ENCODE measurements around the gene HDLBP. TPM values are rescaled to one million over a fixed set of nuclear protein-coding genes. Genes with fewer than 3 reads are reported as not detected.

Gene HDLBP
- total RNA-seq, 2 experiments from 2014 or later, result 293 to 310 TPM

GRCh38 chr2:241261628-241262027 is 53.8 kb downstream of the HDLBP start:
- POLR2A ChIA-PET, result no interaction called here
- CTCF ChIA-PET, result interaction anchor here (0.9 kb wide), 1 partner anchor 32 kb away, joined by 3 read pairs; no protein-coding TSS in a partner anchor

- CTCF ChIA-PET, result interaction anchor here (0.9 kb wide), 1 partner anchor 33 kb away, joined by 3 read pairs; no protein-coding TSS in a partner anchor
- POLR2A ChIA-PET, result no interaction called here
Measured at GRCh38 chr2:241260911-241261310, 54.6 kb downstream of the HDLBP start.

- ChIA-PET CTCF (no interaction called here), POLR2A (no interaction called here)
Measured at GRCh38 chr2:241258505-241259280, 56.8 kb downstream of the HDLBP start.

DNA sequence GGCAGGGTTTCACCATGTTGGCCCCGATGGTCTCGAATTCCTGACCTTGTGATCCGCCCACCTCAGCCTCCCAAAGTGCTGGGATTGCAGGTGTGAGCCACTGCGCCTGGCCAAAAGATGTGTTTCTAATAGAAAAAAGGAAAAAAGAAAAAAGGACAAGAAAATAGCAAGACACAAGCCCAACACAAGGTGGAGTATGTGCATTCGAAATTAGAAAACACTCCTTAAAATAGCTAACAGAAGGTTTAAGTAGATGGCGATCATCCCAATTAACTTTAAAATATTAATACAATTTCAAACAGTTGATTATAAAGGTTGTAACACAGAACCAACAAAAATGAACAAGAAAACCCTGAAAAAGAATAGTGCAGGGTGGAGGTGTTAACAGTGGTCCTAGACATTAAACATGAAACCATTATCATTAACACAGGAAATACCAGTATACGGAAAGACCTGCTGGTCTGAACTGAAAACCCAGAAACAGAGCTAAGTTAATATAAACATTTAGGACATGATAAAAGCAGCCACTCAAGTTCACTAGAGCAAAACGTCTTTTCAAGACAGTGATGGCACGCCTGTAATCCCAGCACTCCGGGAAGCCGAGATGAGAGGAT is 57.9 kb downstream of the HDLBP start:
- ChIA-PET CTCF (interaction anchor here (0.7 to 1.1 kb wide), 2 partner anchors 180 to 406 kb away, joined by 3 read pairs; no protein-coding TSS in a partner anchor), POLR2A (interaction anchor here (0.6 kb wide), 1 partner anchor 108 kb away, joined by 3 read pairs; no protein-coding TSS in a partner anchor)

DNA sequence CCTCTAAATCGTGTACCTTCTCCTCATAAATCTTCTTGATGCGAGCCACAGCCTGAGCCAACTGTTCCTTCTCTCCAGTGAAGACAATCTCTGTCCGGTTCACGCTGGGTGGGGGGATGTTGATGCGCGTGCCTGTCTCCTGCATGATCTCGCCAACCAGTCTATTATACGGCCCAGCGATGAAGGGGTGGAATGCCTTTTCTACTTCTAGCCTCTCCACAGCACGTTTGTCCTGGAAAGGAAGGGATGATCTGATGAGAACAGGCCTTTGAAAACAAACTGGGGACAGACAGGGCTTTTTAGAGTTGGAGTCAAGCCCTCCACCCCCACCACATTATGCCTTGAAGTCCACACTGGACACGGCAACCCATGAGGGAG is 59.3 kb downstream of the HDLBP start:
- CTCF ChIA-PET, result interaction anchor here (1.1 kb wide), 1 partner anchor 405 kb away, joined by 3 read pairs; no protein-coding TSS in a partner anchor
- POLR2A ChIA-PET, result no interaction called here

DNA sequence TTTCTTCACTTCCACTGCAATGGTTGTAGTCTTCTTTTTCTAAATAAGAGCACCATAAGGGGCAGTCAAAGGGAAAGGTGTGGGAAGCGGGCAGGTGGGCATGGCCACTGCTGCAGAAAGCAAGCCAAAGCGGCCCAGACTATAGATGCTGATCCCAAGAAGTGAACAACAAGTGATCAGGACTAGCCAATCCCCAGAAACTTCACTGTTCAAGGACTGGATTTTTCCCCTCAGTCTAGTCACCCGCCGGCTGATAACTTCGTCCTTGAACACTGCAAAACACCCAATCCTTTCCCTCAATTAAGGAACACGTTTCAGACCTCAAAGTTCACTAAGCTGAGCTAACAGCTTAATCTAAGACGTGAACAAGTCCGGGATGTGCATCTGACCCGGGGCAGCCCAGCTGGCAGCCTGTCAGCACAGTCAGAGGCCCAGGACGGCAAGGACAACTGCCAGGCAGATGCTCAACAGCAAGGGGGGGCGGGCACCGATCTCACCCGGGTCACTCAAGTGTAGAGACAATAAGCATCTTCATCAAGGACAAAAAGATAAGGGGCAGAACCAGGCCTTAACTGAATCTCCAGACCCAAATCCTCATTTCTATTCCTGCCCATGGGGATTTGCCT is 59.8 kb downstream of the HDLBP start:
- ChIA-PET POLR2A (no interaction called here), CTCF (no interaction called here)

DNA sequence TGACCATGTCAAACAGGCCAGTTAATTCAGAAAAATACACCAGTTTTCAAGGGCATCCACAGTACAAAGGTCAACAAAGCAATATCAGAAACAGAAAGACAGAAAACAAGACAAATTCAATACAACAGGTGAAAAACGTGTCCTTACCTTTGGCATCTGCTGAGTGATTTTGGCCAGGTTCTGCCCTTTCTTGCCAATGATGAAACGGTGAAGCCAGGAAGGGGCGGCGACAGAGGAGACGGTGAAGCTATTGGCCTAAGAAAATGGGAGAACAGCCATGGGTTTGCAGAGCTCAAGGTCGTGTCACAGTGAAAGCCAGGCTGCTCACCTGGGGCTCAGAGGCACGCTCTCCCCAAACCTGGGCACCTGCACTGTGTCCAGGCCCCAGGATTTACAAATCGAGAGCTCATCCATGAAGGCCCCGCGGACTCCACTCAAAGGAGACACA is 60.5 kb downstream of the HDLBP start:
- ChIA-PET CTCF (no interaction called here), POLR2A (no interaction called here)

DNA sequence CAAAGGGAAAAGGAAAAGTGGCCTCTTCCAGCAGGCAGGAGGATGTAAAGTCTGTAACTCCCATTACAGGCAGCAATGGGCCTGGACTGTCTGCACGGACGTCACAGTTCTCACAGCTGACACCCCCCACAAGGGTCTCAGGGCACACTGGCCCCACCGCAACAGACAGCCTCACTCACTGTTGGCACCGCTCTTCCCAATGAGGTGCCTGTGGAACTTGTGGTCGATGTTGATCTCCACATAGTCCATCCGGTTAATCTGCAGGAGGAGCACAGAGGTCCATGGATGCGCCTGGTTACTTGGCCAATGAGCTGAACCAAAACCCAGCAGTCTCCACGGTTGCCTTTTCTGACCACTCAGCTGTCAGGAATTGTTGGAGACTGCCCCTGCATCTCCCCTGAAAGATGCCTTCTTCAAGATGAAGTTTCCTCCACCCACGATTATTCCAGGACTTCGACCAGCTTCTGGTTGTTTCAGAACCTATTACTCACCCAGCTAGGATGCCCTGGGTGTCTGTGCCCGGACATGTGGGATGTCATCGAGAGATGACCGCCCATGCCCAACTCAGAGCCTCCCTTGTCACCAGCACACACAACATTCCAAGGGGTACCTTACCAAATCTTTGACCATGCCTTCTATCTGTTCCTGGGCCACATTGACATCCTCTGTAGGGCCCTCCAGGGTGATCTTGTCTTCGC is 62.5 kb downstream of the HDLBP start:
- ChIA-PET POLR2A (no interaction called here), CTCF (no interaction called here)

GRCh38 chr2:241249654-241250053 is 65.8 kb downstream of the HDLBP start:
- POLR2A ChIA-PET, result no interaction called here

GRCh38 chr2:241248897-241249296 is 66.6 kb downstream of the HDLBP start:
- POLR2A ChIA-PET, result no interaction called here
- CTCF ChIA-PET, result no interaction called here

More at GRCh38 chr2:241249654-241250053, 65.8 kb downstream of the HDLBP start:
- CTCF ChIA-PET, result no interaction called here

- ChIA-PET POLR2A (interaction anchor here (0.5 kb wide), 1 partner anchor 158 kb away, joined by 4 read pairs; no protein-coding TSS in a partner anchor), CTCF (no interaction called here)
Measured at GRCh38 chr2:241248289-241248688, 67.2 kb downstream of the HDLBP start.

DNA sequence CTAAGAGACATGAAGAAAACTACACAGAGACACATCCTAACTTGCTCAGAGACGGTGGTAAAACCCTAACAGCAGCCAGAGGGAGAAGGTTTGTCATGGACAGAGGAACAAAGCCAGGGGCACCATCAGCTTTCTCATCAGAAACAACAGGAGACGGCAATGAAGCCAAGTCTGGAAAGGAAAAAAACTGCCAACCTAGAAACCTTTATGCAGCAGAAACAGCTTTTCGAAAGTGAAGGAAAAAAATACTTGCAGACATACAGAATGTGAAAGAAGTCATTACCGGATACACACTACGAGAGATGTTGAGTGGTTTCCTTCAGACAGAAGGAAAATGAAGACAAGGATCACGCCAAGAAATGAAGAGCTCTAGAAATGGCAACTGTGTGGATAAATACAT is 71.1 kb downstream of the HDLBP start:
- ChIA-PET POLR2A (no interaction called here), CTCF (no interaction called here)

GRCh38 chr2:241242306-241242705 is 73.2 kb downstream of the HDLBP start:
- ChIA-PET CTCF (interaction anchor here (0.7 kb wide), 1 partner anchor 164 kb away, joined by 3 read pairs; no protein-coding TSS in a partner anchor), POLR2A (no interaction called here)

DNA sequence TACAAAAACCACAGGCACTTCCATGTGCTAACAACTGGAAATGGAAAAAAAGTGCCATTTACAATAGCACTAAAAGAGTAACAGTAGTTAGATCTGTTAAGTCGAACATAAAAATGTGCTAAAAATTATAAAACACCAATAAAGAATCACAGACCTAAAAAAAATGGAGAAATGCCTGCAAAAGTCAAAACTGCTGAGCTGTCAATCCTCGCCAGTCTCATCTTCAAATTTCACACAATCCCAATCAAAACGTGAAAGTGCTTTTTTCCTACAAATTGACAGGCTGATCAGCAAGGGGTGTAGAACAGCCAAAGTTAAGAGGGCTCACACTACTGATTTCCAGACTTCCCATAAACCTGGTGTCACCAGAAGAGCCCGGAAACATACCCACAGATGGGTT is 73.8 kb downstream of the HDLBP start:
- ChIA-PET POLR2A (interaction anchor here (0.6 kb wide), 1 partner anchor 13 kb away, joined by 10 read pairs; no protein-coding TSS in a partner anchor), CTCF (no interaction called here)

GRCh38 chr2:241240320-241241004 is 75.0 kb downstream of the HDLBP start:
- POLR2A ChIA-PET, result no interaction called here
- CTCF ChIA-PET, result no interaction called here

DNA sequence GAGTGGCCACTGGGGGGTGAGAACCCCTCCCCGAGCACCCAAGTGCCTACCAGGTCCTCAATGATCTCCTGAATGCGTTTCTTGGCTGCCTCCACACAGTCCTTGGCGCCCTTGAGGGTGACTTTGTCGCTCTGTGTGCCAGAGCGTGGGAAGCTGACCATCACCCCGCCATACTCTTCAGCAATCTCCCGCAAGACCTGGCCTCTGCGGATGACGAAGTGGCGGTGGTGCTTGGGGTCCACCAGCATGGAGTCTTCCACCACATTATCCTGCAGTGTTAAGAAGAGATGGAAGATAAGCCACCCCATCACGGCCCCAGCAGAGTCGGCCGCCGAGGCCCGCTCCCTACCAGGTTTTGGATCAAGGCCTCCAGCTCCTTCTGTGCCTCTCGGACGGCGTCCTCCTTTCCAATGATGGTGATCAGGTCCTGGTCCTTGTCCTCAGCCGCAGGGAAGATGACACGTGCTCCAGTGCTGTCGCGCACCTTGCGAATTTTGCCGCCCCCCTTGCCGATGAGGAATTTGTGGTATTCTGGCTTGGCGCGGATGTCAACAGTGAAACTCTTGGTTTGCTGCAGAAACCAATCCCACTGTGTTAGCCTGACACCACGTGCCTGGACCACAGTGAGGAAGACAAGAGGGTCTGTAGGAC is 75.8 kb downstream of the HDLBP start:
- CTCF ChIA-PET, result interaction anchor here (0.8 kb wide), 1 partner anchor 162 kb away, joined by 3 read pairs; no protein-coding TSS in a partner anchor
- POLR2A ChIA-PET, result no interaction called here

GRCh38 chr2:241238693-241239198 is 76.7 kb downstream of the HDLBP start:
- ChIA-PET POLR2A (no interaction called here), CTCF (no interaction called here)

DNA sequence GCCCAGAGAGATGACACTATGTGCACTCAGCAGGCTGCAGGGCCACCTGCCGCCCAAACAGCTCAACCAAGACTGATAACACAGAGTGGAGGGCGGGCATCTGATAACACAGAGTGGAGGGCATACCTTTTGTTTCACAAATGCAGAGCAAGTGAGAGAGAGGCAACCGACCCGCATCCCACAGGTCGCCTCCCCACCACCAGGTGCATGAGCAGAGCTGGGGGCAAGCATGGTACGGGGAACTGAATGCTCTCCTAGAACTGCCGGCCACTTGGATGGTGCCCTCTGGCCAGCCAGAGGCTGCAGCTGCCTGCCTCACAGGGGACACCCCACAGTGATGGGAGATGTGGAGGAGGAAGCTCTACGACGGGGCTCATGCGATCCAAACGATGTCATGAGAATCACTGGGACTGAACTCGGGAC is 77.5 kb downstream of the HDLBP start:
- POLR2A ChIA-PET, result no interaction called here
- CTCF ChIA-PET, result no interaction called here

- ChIA-PET CTCF (no interaction called here), POLR2A (interaction anchor here (0.6 kb wide), 1 partner anchor 512 kb away, joined by 3 read pairs; no protein-coding TSS in a partner anchor)
Measured at GRCh38 chr2:241237047-241237446, 78.4 kb downstream of the HDLBP start.

Data from activated CD8-positive, alpha-beta memory T cell treated with anti-CD3 and anti-CD28 coated beads for 36 hours (primary cell).